ENCODE data around the gene HBA1. TPM values are rescaled to one million over a fixed set of nuclear protein-coding genes. Genes with fewer than 3 reads are reported as not detected.

The HBA1 gene
- total and polyA plus RNA-seq, 12 donors = 2.1 to 1,150 (median 186) TPM

DNA sequence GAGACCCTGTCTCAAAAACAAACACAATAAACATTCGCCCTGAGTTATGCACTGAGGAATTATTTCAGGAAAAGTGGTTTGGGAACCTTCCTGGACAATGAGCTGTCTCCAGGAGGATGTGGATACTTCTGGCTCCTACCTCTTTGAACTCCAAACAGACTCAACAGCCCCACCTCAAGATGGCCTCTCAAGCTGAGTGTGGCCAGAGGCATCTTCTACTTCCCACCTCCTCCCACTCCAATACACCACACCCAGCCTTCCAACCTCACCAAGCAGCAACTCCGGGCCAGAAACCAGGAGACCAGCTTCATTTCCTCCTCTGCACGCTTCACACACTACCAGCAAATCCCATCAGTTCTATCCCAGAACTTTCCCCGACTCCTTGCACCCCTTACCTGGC lies 15.4 kb downstream of the HBA1 start:
- H3K4me3 ChIP-seq = no peak overlapping the region
- no peak overlapping the region for H3K27ac ChIP-seq
- DNase-seq (no peak), ATAC-seq (no peak)
- H3K36me3 ChIP-seq = peaks cover 6 to 98% (median 79%) of the 10 kb centered on the region in 9 donors
- 93% methylated on average over 4 of the region's 4 CpGs for WGBS, 2 donors
- intact Hi-C loops (cut with DNase I) = no loop called here
- H3K27me3 ChIP-seq = no peaks in the 10 kb centered on the region
- H3K9me3 ChIP-seq = no peaks in the 10 kb centered on the region
- no peaks in the 10 kb centered on the region for H3K4me1 ChIP-seq
- TF ChIP-seq, protein P1, sequence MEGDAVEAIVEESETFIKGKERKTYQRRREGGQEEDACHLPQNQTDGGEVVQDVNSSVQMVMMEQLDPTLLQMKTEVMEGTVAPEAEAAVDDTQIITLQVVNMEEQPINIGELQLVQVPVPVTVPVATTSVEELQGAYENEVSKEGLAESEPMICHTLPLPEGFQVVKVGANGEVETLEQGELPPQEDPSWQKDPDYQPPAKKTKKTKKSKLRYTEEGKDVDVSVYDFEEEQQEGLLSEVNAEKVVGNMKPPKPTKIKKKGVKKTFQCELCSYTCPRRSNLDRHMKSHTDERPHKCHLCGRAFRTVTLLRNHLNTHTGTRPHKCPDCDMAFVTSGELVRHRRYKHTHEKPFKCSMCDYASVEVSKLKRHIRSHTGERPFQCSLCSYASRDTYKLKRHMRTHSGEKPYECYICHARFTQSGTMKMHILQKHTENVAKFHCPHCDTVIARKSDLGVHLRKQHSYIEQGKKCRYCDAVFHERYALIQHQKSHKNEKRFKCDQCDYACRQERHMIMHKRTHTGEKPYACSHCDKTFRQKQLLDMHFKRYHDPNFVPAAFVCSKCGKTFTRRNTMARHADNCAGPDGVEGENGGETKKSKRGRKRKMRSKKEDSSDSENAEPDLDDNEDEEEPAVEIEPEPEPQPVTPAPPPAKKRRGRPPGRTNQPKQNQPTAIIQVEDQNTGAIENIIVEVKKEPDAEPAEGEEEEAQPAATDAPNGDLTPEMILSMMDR (IDR thresholded peaks at IDR 0.05) = no peak

DNA sequence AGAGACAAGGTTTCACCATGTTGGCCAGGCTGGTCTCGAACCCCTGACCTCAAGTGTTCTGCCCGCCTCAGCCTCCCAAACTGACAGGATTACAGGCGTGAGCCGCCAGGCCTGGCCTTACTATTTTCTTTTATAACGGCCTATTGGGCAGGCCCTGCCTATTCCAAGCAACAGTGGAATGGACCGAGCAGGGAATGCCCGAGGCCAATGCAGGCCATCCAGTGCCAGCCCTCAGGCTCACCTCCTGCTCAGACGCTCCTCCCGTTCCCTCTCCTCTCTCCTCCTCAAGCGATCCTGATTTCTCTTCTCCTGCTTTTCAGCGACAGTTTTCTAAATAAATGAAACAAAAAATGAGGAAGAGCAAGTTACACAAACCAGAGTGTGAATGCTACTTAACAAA lies 16.2 kb downstream of the HBA1 start:
- H3K27ac ChIP-seq = no peak overlapping the region
- DNase-seq = no peak
- peaks cover 13 to 100% (median 83%) of the 10 kb centered on the region in 9 donors for H3K36me3 ChIP-seq
- TF ChIP-seq, protein P1 (IDR thresholded peaks at IDR 0.05) = no peak
- H3K9me3 ChIP-seq = no peaks in the 10 kb centered on the region
- no peaks in the 10 kb centered on the region for H3K4me1 ChIP-seq
- intact Hi-C loops (cut with DNase I) = no loop called here
- 95 to 96% methylated on average over 11 of the region's 11 CpGs for WGBS, 2 donors
- no peak for ATAC-seq
- H3K4me3 ChIP-seq = no peak overlapping the region
- no peaks in the 10 kb centered on the region for H3K27me3 ChIP-seq

DNA sequence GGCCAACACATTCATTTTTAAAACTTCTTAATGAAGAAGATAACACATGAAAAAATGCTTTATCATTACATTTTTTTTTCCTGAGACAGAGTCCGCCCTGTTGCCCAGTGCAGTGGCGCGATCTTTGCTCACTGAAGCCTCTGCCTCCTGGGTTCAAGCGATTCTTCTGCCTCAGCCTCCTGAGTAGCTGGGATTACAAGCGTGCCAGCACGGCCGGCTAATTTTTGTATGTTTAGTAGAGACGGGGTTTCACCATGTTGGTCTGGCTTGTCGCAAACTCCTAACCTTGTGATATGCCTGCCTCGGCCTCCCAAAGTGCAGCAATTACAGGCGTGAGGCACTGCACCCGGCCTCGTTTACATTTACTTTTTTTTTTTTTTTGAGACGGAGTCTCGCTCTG lies 17.0 kb downstream of the HBA1 start:
- TF ChIP-seq, protein P1 (IDR thresholded peaks at IDR 0.05) = no peak
- H3K27ac ChIP-seq = no peak overlapping the region
- intact Hi-C loops (cut with DNase I) = no loop called here
- no peaks in the 10 kb centered on the region for H3K4me1 ChIP-seq
- DNase-seq = no peak
- no peak overlapping the region for H3K4me3 ChIP-seq
- no peaks in the 10 kb centered on the region for H3K27me3 ChIP-seq
- no peaks in the 10 kb centered on the region for H3K9me3 ChIP-seq
- ATAC-seq = no peak
- peaks cover 14 to 100% (median 84%) of the 10 kb centered on the region in 9 donors for H3K36me3 ChIP-seq
- 92 to 97% methylated on average over 14 of the region's 15 CpGs for WGBS, 2 donors

DNA sequence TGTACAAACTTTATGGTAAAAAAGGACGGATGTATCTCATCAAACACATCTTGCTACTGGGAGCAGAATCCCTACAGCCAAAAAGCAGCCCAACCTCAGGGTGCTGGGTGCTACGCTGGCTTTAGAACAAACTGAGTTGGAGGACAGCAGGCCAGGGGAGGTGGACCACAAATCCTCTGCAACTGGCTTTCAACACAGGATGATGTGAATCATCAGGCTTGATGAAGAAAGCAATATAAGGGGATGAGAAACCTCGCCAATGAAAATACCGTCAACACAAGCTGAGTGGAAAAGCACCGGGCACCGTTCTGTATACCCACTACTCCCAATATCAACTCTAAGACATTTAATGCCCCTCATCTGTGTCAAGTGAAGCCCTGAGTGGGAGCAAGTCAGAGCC lies 18.0 kb downstream of the HBA1 start:
- 86 to 95% methylated on average over 6 of the region's 6 CpGs for WGBS, 2 donors
- TF ChIP-seq, protein P1 (IDR thresholded peaks at IDR 0.05) = no peak
- intact Hi-C loops (cut with DNase I) = no loop called here
- no peak for ATAC-seq
- Histone ChIP-seq H3K9me3 (no peaks in the 10 kb centered on the region), H3K27ac (no peak overlapping the region), H3K4me1 (no peaks in the 10 kb centered on the region), H3K4me3 (no peak overlapping the region), H3K36me3 (peaks cover 12 to 100% (median 85%) of the 10 kb centered on the region in 9 donors), H3K27me3 (no peaks in the 10 kb centered on the region)
- no peak for DNase-seq
